OCI-LY1 (cell line): ENCODE data around the gene AMPD2.

ENCODE experiments used
- CTCF ChIP-seq: fragments of 200-600 bp; sonication (generic), shearing (Covaris generic); IDR thresholded peaks from 2 replicates; pipeline ENCODE4 v1.5.1; 2017; ENCODE audit warnings: mild to moderate bottlenecking, antibody characterized with exemption, low read length, moderate library complexity, mixed read lengths
- EZH2 ChIP-seq: fragments of 200-600 bp; sonication (generic), shearing (Covaris generic); IDR thresholded peaks from 2 replicates; pipeline ENCODE4 v1.8.0; 2017; ENCODE audit warnings: borderline replicate concordance, mixed run types, mild to moderate bottlenecking, antibody characterized with exemption, low read length, moderate library complexity, mixed read lengths

GRCh38 chr1:109629372-109630030 is 9.9 kb downstream of the AMPD2 start:
- no peak for TF ChIP-seq CTCF
- TF ChIP-seq EZH2 = no peak
